H1 (cell line): Measurements from ENCODE around the gene PRKCD. TPM values are rescaled to one million over a fixed set of nuclear protein-coding genes. Genes with fewer than 3 reads are reported as not detected.

Source experiments
- CTCF ChIA-PET: fragments of 300-600 bp; sonication (Branson Sonifier 250); formaldehyde crosslinking; loops from one replicate; lab custom pipeline; 2021; ENCODE audit not compliant: partially characterized antibody; lab: Charles Lee
- POLR2A ChIA-PET: fragments of 300-600 bp; sonication (Branson Sonifier 250); formaldehyde crosslinking; loops from one replicate; lab custom pipeline; 2021; ENCODE audit warnings: inconsistent platforms; ENCODE audit not compliant: partially characterized antibody; lab: Charles Lee
- DNase-seq, 2 experiments: peaks; one replicate each; pipeline versions ENCODE4 v3.0.0 to v3.0.0-alpha.2; 2010 to 2022; ENCODE audit warnings: low spot score in 2 of 2, low read depth in 1 of 2, mixed read lengths in 1 of 2
- FAIRE-seq: peaks from 2 replicates; lab custom pipeline; 2011; peaks lifted over from hg19 to GRCh38; lab: Jason Lieb, UNC
- H2AFZ ChIP-seq: 2 replicates; pipeline ENCODE4 v1.8.1; 2012; ENCODE audit warnings: low read length, inconsistent platforms
- H2AK5ac ChIP-seq: 2 replicates; pipeline ENCODE4 v1.6.1; 2013; ENCODE audit warnings: low read depth, low read length
- H2BK120ac ChIP-seq: replicated peaks from 2 replicates; pipeline ENCODE3; 2013; ENCODE audit warnings: low read depth, low read length, inconsistent platforms
- H2BK12ac ChIP-seq: 2 replicates; pipeline ENCODE4 v1.6.1; 2013; ENCODE audit warnings: low read depth, low read length
- H2BK15ac ChIP-seq: 2 replicates; pipeline ENCODE4 v1.6.1; 2013; ENCODE audit warnings: low read length
- H2BK20ac ChIP-seq: 2 replicates; pipeline ENCODE4 v1.6.1; 2013; ENCODE audit warnings: low read length
- H2BK5ac ChIP-seq: 2 replicates; pipeline ENCODE4 v1.6.1; 2013; ENCODE audit warnings: low read depth, low read length
- H3K14ac ChIP-seq: 2 replicates; pipeline ENCODE4 v1.6.1; 2013; ENCODE audit warnings: inconsistent platforms; ENCODE audit not compliant: insufficient read length
- H3K18ac ChIP-seq: 2 replicates; pipeline ENCODE4 v1.6.1; 2013; ENCODE audit warnings: low read length; ENCODE audit errors: extremely low read depth
- H3K23ac ChIP-seq: 2 replicates; pipeline ENCODE4 v1.6.1; 2013; ENCODE audit warnings: inconsistent platforms; ENCODE audit not compliant: insufficient read length
- H3K23me2 ChIP-seq: 2 replicates; pipeline ENCODE4 v1.6.1; 2013; ENCODE audit warnings: low read depth, low read length
- H3K27ac ChIP-seq: 2 replicates; pipeline ENCODE4 v1.6.1; 2011; ENCODE audit warnings: low read depth, low read length, inconsistent platforms
- H3K27me3 ChIP-seq, 4 experiments: replicated peaks in 1 of 4; 1 replicate in 1 of 4; 2 replicates in 3 of 4; pipeline versions ENCODE4 v1.6.1 to v1.8.1; 2011 to 2013; ENCODE audit warnings: low read length in 3 of 4, mild to moderate bottlenecking in 3 of 4, inconsistent platforms in 2 of 4, mixed read lengths in 2 of 4, moderate library complexity in 1 of 4; ENCODE audit not compliant: control insufficient read depth in 3 of 4, insufficient read depth in 3 of 4; ENCODE audit errors: extremely low read depth in 1 of 4
- H3K36me3 ChIP-seq, 4 experiments: 2 replicates each; pipeline versions ENCODE4 v1.6.1 to v1.8.1; 2011 to 2013; ENCODE audit warnings: mild to moderate bottlenecking in 4 of 4, low read length in 3 of 4, moderate library complexity in 2 of 4, control low read depth in 1 of 4, inconsistent platforms in 1 of 4; ENCODE audit not compliant: insufficient read depth in 4 of 4, control insufficient read depth in 2 of 4
- H3K4ac ChIP-seq: replicated peaks from 2 replicates; pipeline ENCODE3; 2013; ENCODE audit warnings: low read length, low read depth, mixed read lengths, inconsistent platforms; ENCODE audit not compliant: insufficient read length
- H3K4me1 ChIP-seq, 4 experiments: replicated peaks in 1 of 4; 1 replicate in 1 of 4; 2 replicates in 3 of 4; pipeline versions ENCODE4 v1.6.1 to v1.8.1; 2011 to 2013; ENCODE audit warnings: low read length in 3 of 4, inconsistent platforms in 2 of 4, mixed read lengths in 1 of 4; ENCODE audit not compliant: insufficient read depth in 4 of 4, control insufficient read depth in 3 of 4
- H3K4me2 ChIP-seq, 2 experiments: 2 replicates each; pipeline versions ENCODE4 v1.6.1 to v1.8.1; 2011 to 2013; ENCODE audit warnings: low read depth in 2 of 2, low read length in 2 of 2, control low read depth in 1 of 2, inconsistent platforms in 1 of 2, mild to moderate bottlenecking in 1 of 2; ENCODE audit not compliant: insufficient read depth in 1 of 2
- H3K4me3 ChIP-seq, 4 experiments: fragments of 200-600, 300-600 bp in 1 of 4; sonication (generic), shearing (Covaris generic), sonication (Bioruptor Twin) in 1 of 4; 2 replicates each; pipeline versions ENCODE4 v1.5.1 to v1.8.1; 2011 to 2016; ENCODE audit warnings: low read length in 4 of 4, low read depth in 3 of 4, control low read depth in 2 of 4, inconsistent platforms in 2 of 4, mild to moderate bottlenecking in 2 of 4, mixed read lengths in 1 of 4, moderate library complexity in 1 of 4; ENCODE audit not compliant: insufficient read depth in 2 of 4; ENCODE audit errors: extremely low read depth in 1 of 4
- H3K56ac ChIP-seq: replicated peaks from 2 replicates; pipeline ENCODE3; 2013; ENCODE audit warnings: low read depth, mild to moderate bottlenecking, mixed read lengths, low read length, inconsistent platforms; ENCODE audit not compliant: insufficient read length
- H3K79me1 ChIP-seq: 2 replicates; pipeline ENCODE4 v1.6.1; 2013; ENCODE audit warnings: low read depth, low read length, control low read depth
- H3K79me2 ChIP-seq, 2 experiments: 2 replicates each; pipeline versions ENCODE4 v1.6.1 to v1.8.1; 2012 to 2013; ENCODE audit warnings: low read length in 2 of 2, mild to moderate bottlenecking in 2 of 2, inconsistent platforms in 1 of 2; ENCODE audit not compliant: insufficient read depth in 2 of 2, control insufficient read depth in 1 of 2
- H3K9ac ChIP-seq, 4 experiments: replicated peaks in 1 of 4; 1 replicate in 1 of 4; 2 replicates in 3 of 4; pipeline versions ENCODE4 v1.6.1 to v1.8.1; 2011 to 2013; ENCODE audit warnings: low read depth in 3 of 4, low read length in 3 of 4, control low read depth in 2 of 4, mild to moderate bottlenecking in 2 of 4, moderate library complexity in 2 of 4, inconsistent platforms in 1 of 4; ENCODE audit errors: extremely low read depth in 1 of 4
- H3K9me3 ChIP-seq, 2 experiments: 2 replicates each; pipeline versions ENCODE4 v1.6.1 to v1.8.1; 2012 to 2013; ENCODE audit warnings: mild to moderate bottlenecking in 2 of 2, moderate library complexity in 2 of 2, control low read depth in 1 of 2, inconsistent platforms in 1 of 2, low read depth in 1 of 2, low read length in 1 of 2, mixed read lengths in 1 of 2; ENCODE audit not compliant: insufficient read depth in 2 of 2
- H4K20me1 ChIP-seq, 2 experiments: replicated peaks in 1 of 2; 2 replicates each; pipeline versions ENCODE3 to v1.8.1; 2011 to 2013; ENCODE audit warnings: inconsistent platforms in 2 of 2, low read length in 2 of 2, mild to moderate bottlenecking in 1 of 2; ENCODE audit not compliant: insufficient read depth in 2 of 2, control insufficient read depth in 1 of 2
- H4K5ac ChIP-seq: 2 replicates; pipeline ENCODE4 v1.6.1; 2013; ENCODE audit warnings: low read length, low read depth, mixed read lengths, inconsistent platforms; ENCODE audit not compliant: insufficient read length
- H4K8ac ChIP-seq: 2 replicates; pipeline ENCODE4 v1.8.0; 2013; ENCODE audit warnings: mild to moderate bottlenecking, moderate library complexity, low read length, inconsistent platforms; ENCODE audit not compliant: insufficient read depth; ENCODE audit errors: extremely low read depth
- H4K91ac ChIP-seq: replicated peaks from 2 replicates; pipeline ENCODE3; 2013; ENCODE audit warnings: low read length, mixed read lengths, inconsistent platforms; ENCODE audit not compliant: insufficient read length
- CBX8 ChIP-seq: fragments of 300-800, 300-1000 bp; sonication (generic); IDR thresholded peaks from 2 replicates; pipeline ENCODE4 v1.7.1; 2016; ENCODE audit warnings: low read depth, low read length, borderline replicate concordance
- JUN ChIP-seq: IDR thresholded peaks from 2 replicates; pipeline ENCODE4 v1.6.1; 2011; ENCODE audit warnings: low read depth, mild to moderate bottlenecking, improper control_type of control experiment, low read length
- RXRA ChIP-seq: IDR thresholded peaks from 2 replicates; pipeline ENCODE4 v1.6.1; 2011; ENCODE audit warnings: low read depth, mild to moderate bottlenecking, low read length, moderate library complexity; ENCODE audit not compliant: insufficient read depth
- SAP30 ChIP-seq: fragments of 300-600 bp; sonication (generic); IDR thresholded peaks from 2 replicates; pipeline ENCODE4 v1.7.1; 2012; ENCODE audit warnings: low read length, moderate library complexity, mild to moderate bottlenecking, inconsistent platforms; ENCODE audit not compliant: insufficient read depth, insufficient replicate concordance
- YY1 ChIP-seq: IDR thresholded peaks from 2 replicates; pipeline ENCODE4 v1.6.1; 2011; ENCODE audit warnings: low read depth, mild to moderate bottlenecking, low read length
- WGBS, 2 experiments: shearing (Covaris generic) in 1 of 2; methylation state at CpG; one replicate each; pipeline versions ENCODE4 v1.1.6 to v1.1.7; 2013 to 2015; ENCODE audit warnings: low lambda C conversion rate in 2 of 2, mixed read lengths in 2 of 2, inconsistent platforms in 1 of 2, low coverage in 1 of 2, missing lambda C conversion rate in 1 of 2; ENCODE audit not compliant: insufficient replicate concordance in 2 of 2, insufficient coverage in 1 of 2, insufficient read length in 1 of 2; ENCODE audit errors: extremely low coverage in 1 of 2, missing lambda C conversion rate in 1 of 2; 5-methylcytosine and 5-hydroxymethylcytosine counted together
- polyA plus RNA-seq, 7 experiments: library from polyadenylated mRNA; depleted of rRNA in 3 of 7; stranded (reverse) in 5 of 7; unstranded in 2 of 7; fragments of >200 nt in 5 of 7; fragments of 200-250 nt in 2 of 7; gene quantifications; 1 replicate in 5 of 7; 2 replicates in 1 of 7; 4 replicates in 1 of 7; pipeline versions ENCODE4 v1.2.1 to v1.2.3, GENCODE V29; 2011 to 2013; ENCODE audit warnings: missing spikeins in 2 of 7, mixed read lengths in 2 of 7
- total RNA-seq: library from RNA; stranded (reverse); fragmentation: NEBNext Ultra II Directional; extraction: Animal tissue kit (Norgen Biotek cat#: 25700); gene quantifications from 2 replicates; pipeline ENCODE4 v1.2.1, GENCODE V29; 2021
- TF ChIP-seq, protein P1 (sequence below): IDR thresholded peaks from 2 replicates; pipeline ENCODE4 v1.6.1; 2011; ENCODE audit warnings: low read length, improper control_type of control experiment
- TF ChIP-seq, protein P2 (sequence below), 3 experiments: IDR thresholded peaks; 1 replicate in 2 of 3; 2 replicates in 1 of 3; pipeline versions ENCODE4 v1.5.1 to v1.6.1; 2011; ENCODE audit warnings: low read length in 3 of 3, mild to moderate bottlenecking in 3 of 3, inconsistent platforms in 2 of 3, low read depth in 1 of 3, moderate library complexity in 1 of 3; ENCODE audit not compliant: insufficient read depth in 1 of 3; ENCODE audit errors: control extremely low read depth in 1 of 3

PRKCD gene
- total and polyA plus RNA-seq, 2 of the 8 experiments (the other 6 are each of a cell fraction or from before 2014, with no cell fraction given), result 22.6 to 23.9 TPM

DNA sequence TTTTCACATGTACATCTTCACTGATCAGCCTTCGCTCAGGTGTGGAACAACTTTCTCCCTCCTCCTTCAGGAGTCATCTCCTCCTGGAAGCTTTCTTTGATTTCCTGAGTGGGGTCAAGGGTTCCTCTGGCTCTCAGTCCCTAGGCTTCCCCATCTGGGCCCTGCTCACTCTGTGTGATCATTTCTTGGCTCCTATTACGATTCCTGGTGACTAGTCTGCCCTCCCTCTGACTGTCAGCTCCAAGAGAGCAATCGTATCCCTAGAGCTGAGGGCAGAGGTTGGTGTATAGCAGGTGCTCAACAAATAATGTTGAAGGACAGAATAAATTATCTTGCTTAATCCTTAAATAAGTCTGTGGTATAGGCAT lies 15.3 kb upstream of the PRKCD start:
- WGBS, 2 experiments, result 85% methylated on average over 3 of the region's 3 CpGs; no CpG with 5 or more reads in 1 of the 2 experiments
- Histone ChIP-seq H2BK15ac (no peak overlapping the region), H3K4me3 (no peak overlapping the region), H4K20me1 (no peaks in the 10 kb centered on the region), H2BK20ac (no peak overlapping the region), H3K4me2 (no peak overlapping the region), H4K8ac (no peak overlapping the region), H3K9me3 (no peaks in the 10 kb centered on the region), H3K27me3 (no peaks in the 10 kb centered on the region), H3K4me1 (no peaks in the 10 kb centered on the region; a peak in 1 of 7 replicates), H2AFZ (no peak overlapping the region), H3K79me1 (no peaks in the 10 kb centered on the region), H3K79me2 (no peaks in the 10 kb centered on the region), H4K5ac (no peak overlapping the region), H3K23ac (no peak overlapping the region), H3K56ac (no peak overlapping the region), H3K14ac (no peak overlapping the region), H3K23me2 (no peaks in the 10 kb centered on the region), H2AK5ac (no peak overlapping the region), H3K9ac (no peak overlapping the region), H3K36me3 (no peaks in the 10 kb centered on the region; a peak in 1 of 8 replicates), H2BK12ac (no peak overlapping the region), H3K4ac (no peak overlapping the region), H4K91ac (no peak overlapping the region), H2BK120ac (no peak overlapping the region), H3K27ac (no peak overlapping the region), H3K18ac (no peak overlapping the region), H2BK5ac (no peak overlapping the region)
- POLR2A ChIA-PET, result interaction anchor here (1.8 kb wide), 1 partner anchor 14 kb away, joined by 4 read pairs; no protein-coding TSS in a partner anchor
- TF ChIP-seq RXRA (no peak), CBX8 (no peak), YY1 (no peak), SAP30 (no peak), JUN (no peak)
- TF ChIP-seq, protein P1, sequence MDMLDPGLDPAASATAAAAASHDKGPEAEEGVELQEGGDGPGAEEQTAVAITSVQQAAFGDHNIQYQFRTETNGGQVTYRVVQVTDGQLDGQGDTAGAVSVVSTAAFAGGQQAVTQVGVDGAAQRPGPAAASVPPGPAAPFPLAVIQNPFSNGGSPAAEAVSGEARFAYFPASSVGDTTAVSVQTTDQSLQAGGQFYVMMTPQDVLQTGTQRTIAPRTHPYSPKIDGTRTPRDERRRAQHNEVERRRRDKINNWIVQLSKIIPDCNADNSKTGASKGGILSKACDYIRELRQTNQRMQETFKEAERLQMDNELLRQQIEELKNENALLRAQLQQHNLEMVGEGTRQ, result no peak
- TF ChIP-seq, protein P2, sequence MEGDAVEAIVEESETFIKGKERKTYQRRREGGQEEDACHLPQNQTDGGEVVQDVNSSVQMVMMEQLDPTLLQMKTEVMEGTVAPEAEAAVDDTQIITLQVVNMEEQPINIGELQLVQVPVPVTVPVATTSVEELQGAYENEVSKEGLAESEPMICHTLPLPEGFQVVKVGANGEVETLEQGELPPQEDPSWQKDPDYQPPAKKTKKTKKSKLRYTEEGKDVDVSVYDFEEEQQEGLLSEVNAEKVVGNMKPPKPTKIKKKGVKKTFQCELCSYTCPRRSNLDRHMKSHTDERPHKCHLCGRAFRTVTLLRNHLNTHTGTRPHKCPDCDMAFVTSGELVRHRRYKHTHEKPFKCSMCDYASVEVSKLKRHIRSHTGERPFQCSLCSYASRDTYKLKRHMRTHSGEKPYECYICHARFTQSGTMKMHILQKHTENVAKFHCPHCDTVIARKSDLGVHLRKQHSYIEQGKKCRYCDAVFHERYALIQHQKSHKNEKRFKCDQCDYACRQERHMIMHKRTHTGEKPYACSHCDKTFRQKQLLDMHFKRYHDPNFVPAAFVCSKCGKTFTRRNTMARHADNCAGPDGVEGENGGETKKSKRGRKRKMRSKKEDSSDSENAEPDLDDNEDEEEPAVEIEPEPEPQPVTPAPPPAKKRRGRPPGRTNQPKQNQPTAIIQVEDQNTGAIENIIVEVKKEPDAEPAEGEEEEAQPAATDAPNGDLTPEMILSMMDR (IDR thresholded peaks at IDR 0.05; ENCODE audit: control extremely low read depth in 1 of 3, insufficient read depth in 1 of 3, low read depth in 1 of 3, low read length in 3 of 3), result no peak
- FAIRE-seq, result no peak
- no peak for DNase-seq
- CTCF ChIA-PET, result interaction anchor here (1.0 to 2.2 kb wide), 10 partner anchors 8 to 51 kb away, joined by 3 to 10 read pairs (median 5); no protein-coding TSS in a partner anchor
